Calu3 (cell line): ENCODE data around the gene SDCCAG8. TPM values are rescaled to one million over a fixed set of nuclear protein-coding genes. Genes with fewer than 3 reads are reported as not detected.
A peak's percentile ranks its signal among the peaks of the same experiment; 100 is the strongest.

Source experiments
- BruUV-seq: library from RNA; stranded (reverse); fragments of 400-500 nt; replicated peaks from 2 replicates; lab custom pipeline; 2021; lab: Mats Ljungman, UMichigan
- CTCF ChIA-PET: fragments of 300-600 bp; sonication (Branson Sonifier 250); formaldehyde crosslinking; loops from one replicate; lab custom pipeline; 2022; ENCODE audit warnings: antibody characterized with exemption; lab: Charles Lee
- DNase-seq: peaks from one replicate; pipeline ENCODE4 v3.0.0; 2022
- H3K27ac Mint-ChIP-seq: one replicate; pipeline ENCODE4 v1.8.0; 2022; ENCODE audit warnings: mixed read lengths; ENCODE audit not compliant: unreplicated experiment
- H3K27me3 Mint-ChIP-seq: one replicate; pipeline ENCODE4 v1.8.0; 2022; ENCODE audit warnings: mixed read lengths; ENCODE audit not compliant: unreplicated experiment
- H3K36me3 Mint-ChIP-seq: one replicate; pipeline ENCODE4 v1.8.0; 2022; ENCODE audit warnings: mild to moderate bottlenecking, moderate library complexity, mixed read lengths; ENCODE audit not compliant: insufficient read depth, unreplicated experiment
- H3K4me1 Mint-ChIP-seq: one replicate; pipeline ENCODE4 v1.8.0; 2022; ENCODE audit warnings: mild to moderate bottlenecking, low read depth, mixed read lengths; ENCODE audit not compliant: unreplicated experiment
- H3K4me3 Mint-ChIP-seq: one replicate; pipeline ENCODE4 v1.8.0; 2022; ENCODE audit warnings: mild to moderate bottlenecking, low read depth, moderate library complexity, mixed read lengths; ENCODE audit not compliant: unreplicated experiment
- H3K9me3 Mint-ChIP-seq: one replicate; pipeline ENCODE4 v1.8.0; 2022; ENCODE audit warnings: low read depth, mixed read lengths; ENCODE audit not compliant: unreplicated experiment
- intact Hi-C: fragments of 100-400 bp; cut with micrococcal nuclease; formaldehyde crosslinking; loops from one replicate; pipeline ENCODE4 v1.10.0; 2022; ENCODE audit not compliant: unreplicated experiment
- total RNA-seq: library from RNA; stranded (reverse); gene quantifications from 2 replicates; pipeline ENCODE4 v1.2.3, GENCODE V29; 2022
- TF ChIP-seq, protein P1 (sequence below): fragments of 200-600 bp; IDR thresholded peaks from one replicate; pipeline ENCODE4 v1.8.0; 2022; ENCODE audit warnings: antibody characterized with exemption; ENCODE audit not compliant: unreplicated experiment

Gene SDCCAG8
- total RNA-seq, 1 experiment from 2014 or later: 67.3 TPM

DNA sequence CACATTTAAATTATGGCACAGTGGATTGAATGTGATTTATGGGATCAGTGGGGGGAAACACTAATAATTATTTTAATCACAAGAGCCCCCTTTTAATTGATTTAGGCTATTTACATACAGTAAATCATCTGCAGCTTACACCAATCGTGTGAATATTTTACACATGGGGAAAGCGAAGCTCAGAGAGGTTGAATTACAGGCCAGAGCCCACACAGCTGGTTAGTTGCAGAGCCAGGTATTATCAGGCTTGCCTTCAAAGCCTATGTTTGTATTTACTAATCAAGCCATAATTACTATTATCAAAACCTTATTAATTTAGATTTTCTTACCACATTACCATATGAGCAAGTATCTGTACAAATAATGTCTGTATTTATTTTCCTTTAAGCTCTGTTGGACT, 749 bp downstream of the SDCCAG8 start:
- Mint-ChIP-seq H3K27ac (peak overlapping the region; percentile 80), H3K9me3 (no peaks in the 10 kb centered on the region), H3K4me1 (peaks cover 19% of the 10 kb centered on the region), H3K27me3 (no peaks in the 10 kb centered on the region), H3K4me3 (peak overlapping the region; percentile 90), H3K36me3 (peaks cover 47% of the 10 kb centered on the region)
- intact Hi-C loops: loop anchor here (10.0 kb wide), 1 partner anchor 138 kb away; no protein-coding TSS in a partner anchor
- TF ChIP-seq, protein P1, sequence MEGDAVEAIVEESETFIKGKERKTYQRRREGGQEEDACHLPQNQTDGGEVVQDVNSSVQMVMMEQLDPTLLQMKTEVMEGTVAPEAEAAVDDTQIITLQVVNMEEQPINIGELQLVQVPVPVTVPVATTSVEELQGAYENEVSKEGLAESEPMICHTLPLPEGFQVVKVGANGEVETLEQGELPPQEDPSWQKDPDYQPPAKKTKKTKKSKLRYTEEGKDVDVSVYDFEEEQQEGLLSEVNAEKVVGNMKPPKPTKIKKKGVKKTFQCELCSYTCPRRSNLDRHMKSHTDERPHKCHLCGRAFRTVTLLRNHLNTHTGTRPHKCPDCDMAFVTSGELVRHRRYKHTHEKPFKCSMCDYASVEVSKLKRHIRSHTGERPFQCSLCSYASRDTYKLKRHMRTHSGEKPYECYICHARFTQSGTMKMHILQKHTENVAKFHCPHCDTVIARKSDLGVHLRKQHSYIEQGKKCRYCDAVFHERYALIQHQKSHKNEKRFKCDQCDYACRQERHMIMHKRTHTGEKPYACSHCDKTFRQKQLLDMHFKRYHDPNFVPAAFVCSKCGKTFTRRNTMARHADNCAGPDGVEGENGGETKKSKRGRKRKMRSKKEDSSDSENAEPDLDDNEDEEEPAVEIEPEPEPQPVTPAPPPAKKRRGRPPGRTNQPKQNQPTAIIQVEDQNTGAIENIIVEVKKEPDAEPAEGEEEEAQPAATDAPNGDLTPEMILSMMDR: no peak
- CTCF ChIA-PET: interaction anchor here (0.6 kb wide), 1 partner anchor 12 kb away, joined by 3 read pairs; no protein-coding TSS in a partner anchor
- BruUV-seq: no TSS peak
- no peak for DNase-seq

DNA sequence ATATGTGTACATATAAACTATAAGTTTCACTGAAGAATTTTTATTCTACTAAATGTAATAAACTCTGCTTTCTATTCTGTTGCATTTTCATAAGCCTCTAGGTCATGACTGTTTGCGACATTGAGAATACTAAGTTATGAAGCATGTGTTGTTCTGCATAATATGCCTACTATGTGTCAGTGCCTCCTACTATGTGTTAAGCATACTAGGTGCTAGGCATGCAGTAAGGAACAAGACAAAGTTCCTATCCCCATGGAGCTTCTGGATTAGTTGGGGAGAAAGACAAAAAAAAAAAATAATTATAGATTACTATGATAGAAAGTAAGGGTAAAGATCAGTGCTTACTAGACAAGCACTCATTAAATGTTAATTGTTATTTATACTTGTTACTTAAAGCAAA, 1.3 kb downstream of the SDCCAG8 start:
- Mint-ChIP-seq H3K27ac (no peak overlapping the region), H3K4me3 (peak overlapping the region; percentile 90), H3K4me1 (peaks cover 19% of the 10 kb centered on the region), H3K9me3 (no peaks in the 10 kb centered on the region), H3K27me3 (no peaks in the 10 kb centered on the region), H3K36me3 (peaks cover 41% of the 10 kb centered on the region)
- DNase-seq: no peak
- TF ChIP-seq, protein P1: no peak
- BruUV-seq: no TSS peak
- intact Hi-C loops: loop anchor here (10.0 kb wide), 1 partner anchor 138 kb away; no protein-coding TSS in a partner anchor
- CTCF ChIA-PET: no interaction called here

DNA sequence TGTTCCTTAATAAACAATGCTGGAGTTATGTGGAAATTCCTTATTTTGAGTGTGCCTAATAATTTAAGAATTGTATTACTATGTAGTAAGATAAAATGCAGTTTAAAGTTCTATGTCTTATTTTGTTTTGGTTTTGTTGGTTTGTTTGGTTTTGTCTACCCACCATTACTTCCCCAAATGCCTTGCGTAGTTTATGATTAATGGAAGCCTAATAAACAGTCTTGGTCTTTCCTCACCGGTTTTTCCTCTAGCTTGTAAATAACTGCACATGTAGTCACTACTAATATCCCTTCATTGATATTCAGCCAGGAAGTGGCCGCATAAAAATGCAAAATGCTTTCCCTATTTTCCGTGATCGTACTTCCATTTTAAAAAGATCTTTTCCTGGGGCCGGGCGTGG, 2.9 kb downstream of the SDCCAG8 start:
- Mint-ChIP-seq H3K36me3 (peaks cover 30% of the 10 kb centered on the region), H3K27me3 (no peaks in the 10 kb centered on the region), H3K27ac (no peak overlapping the region), H3K4me1 (peaks cover 30% of the 10 kb centered on the region), H3K4me3 (no peak overlapping the region), H3K9me3 (no peaks in the 10 kb centered on the region)
- intact Hi-C loops: loop anchor here (10.0 kb wide), 1 partner anchor 136 kb away; no protein-coding TSS in a partner anchor
- BruUV-seq: no TSS peak
- DNase-seq: no peak
- CTCF ChIA-PET: no interaction called here
- TF ChIP-seq, protein P1: no peak

DNA sequence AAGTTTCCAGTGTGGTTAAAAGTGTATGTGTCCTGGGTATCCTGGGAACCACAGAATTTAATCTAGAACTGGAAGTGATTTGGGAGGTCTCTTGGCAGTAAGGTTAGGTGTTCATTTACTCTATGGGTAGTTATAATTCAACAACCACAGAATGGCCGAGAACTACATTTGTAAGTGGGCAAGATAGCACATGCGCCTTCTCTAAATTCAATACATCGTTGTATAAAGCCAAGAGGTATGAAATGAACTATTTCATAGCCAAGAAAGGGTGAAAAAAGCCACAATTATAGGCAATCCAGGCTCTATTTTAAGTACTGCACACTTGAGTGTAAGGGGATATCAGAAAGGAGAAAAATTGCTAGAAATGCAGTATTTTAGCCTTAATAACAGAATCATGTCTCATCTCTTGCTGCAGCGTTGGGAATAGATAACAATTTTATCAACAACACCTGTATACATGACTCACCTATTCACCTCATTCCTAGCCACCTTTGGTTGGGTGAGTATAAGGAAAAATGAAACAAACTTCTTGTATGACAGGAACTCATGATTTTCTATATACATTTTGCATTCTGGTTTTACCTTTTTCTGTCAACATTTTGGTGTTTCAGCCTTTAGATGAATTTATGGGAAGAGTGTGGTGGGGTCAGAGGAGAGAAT, 4.5 kb downstream of the SDCCAG8 start:
- no peaks in the 10 kb centered on the region for H3K27me3 Mint-ChIP-seq
- H3K9me3 Mint-ChIP-seq: no peaks in the 10 kb centered on the region
- DNase-seq: no peak
- no peak overlapping the region for H3K4me3 Mint-ChIP-seq
- peaks cover 14% of the 10 kb centered on the region for H3K36me3 Mint-ChIP-seq
- no peak overlapping the region for H3K27ac Mint-ChIP-seq
- TF ChIP-seq, protein P1: no peak
- intact Hi-C loops: no loop called here
- peaks cover 46% of the 10 kb centered on the region for H3K4me1 Mint-ChIP-seq
- BruUV-seq: no TSS peak
- CTCF ChIA-PET: no interaction called here
